ENCODE results near the gene MAP2.

Gene MAP2

DNA sequence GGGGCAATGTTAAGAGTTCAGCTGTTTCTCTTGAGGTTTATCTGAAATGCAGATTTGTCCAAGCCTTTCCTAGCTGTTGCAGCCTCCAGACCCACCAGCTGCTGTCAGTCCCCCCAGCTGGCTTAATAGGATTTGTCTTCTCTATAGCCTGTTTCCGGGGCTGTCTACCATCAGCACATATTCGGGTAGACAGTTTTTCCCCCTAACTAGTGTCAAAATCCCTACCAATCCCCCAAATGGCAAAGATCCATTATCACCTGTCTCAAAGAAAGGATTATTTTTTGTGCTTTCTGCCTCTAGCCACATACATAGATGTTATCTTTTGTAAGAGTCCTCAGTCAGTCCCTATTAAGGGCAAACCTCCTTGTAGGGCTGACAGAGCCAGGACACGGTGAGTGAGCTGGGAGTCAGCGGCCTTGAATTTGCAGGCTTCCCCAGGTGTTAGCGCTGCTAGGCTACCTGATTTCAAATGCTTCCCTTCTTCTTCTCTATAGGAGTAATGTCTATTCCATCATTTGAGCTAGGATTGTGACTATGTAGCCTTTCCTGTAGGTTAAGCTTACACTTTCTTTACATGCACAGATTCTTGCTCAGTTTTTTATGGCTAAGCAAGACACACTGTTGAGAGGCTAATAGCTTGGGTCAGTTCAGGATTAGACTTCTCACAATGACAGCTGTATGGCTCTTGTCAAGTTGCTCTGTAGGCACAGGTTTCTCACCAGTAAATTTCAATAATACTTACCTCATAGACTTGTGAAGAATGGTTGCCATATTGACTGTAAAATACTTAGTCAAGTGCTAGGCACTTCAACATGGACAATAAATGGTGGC, 176.7 kb downstream of the MAP2 start:
- DNase-seq: no peak

DNA sequence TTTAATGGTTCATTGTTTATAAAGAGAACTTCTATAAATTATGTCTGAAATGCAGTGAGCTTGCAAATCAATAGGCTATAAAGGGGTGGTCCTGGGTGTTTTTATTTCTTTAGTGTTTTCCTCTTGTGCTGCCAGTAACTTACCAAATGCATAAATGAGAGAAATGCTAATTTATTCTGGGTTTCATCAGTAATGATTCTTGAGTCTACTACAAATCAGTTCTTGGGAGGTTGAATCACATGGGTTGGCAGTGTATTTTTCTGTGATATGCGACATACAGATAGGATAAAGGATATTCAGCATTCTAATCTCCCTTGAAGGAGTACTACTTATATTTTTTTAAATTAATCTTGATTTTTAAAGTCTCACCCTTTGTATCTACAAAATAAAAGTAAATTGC, 177.7 kb downstream of the MAP2 start:
- DNase-seq: no peak

DNA sequence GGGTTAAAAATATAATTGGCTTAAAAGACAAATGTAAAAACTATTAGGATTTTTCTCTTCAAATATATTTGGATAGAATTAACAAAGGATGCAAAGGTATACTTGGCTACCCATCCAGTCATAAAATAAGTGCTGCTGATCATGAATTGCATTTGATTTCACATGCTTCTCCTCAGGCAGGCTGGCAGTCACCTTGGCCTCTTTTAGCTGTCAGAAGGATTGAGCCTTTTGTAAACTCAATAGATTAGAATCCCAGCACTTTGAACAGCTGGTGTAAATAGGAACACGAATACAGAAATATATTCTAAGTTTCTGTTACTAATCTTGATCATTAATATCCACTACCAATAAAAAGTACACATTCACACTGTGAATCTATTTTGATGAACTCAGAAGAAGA, 178.4 kb downstream of the MAP2 start:
- DNase-seq: no peak

DNA sequence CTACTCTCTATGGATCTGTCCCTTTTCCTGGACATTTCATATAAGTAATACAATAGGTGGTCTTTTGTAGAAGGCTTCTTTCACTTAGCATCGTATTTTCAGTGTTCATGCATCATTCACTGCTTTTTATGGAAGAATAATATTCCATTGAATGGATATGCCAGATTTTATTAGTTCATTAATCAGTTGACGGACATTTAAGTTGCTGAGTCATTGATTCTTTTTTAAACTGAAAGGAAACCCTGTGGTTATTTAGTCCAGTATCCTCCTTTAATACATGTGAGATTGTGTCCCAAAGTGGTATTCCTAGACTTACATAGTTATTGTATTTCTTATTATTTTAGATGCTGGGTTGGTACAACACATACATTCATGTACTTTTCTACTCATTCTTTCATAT, 185.7 kb downstream of the MAP2 start:
- DNase-seq: no peak

DNA sequence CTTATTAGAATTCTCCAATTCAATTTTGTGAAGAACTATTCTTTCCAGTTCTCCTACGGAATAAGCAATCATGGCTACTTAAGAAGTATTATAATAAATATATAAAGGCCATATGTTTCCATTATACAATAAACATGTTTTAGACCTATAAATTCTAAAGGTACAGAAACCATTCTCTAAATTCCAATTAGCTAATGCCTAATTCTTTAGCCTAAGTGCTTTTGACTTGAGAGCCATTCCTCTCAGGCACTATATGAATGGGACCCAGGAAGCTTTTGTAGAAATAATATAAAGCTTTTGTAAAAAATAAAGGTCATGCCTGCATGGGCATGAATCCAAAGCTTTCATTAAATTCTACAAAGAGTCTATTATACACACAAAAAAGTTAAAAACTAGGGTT, 186.8 kb downstream of the MAP2 start:
- no peak for DNase-seq

DNA sequence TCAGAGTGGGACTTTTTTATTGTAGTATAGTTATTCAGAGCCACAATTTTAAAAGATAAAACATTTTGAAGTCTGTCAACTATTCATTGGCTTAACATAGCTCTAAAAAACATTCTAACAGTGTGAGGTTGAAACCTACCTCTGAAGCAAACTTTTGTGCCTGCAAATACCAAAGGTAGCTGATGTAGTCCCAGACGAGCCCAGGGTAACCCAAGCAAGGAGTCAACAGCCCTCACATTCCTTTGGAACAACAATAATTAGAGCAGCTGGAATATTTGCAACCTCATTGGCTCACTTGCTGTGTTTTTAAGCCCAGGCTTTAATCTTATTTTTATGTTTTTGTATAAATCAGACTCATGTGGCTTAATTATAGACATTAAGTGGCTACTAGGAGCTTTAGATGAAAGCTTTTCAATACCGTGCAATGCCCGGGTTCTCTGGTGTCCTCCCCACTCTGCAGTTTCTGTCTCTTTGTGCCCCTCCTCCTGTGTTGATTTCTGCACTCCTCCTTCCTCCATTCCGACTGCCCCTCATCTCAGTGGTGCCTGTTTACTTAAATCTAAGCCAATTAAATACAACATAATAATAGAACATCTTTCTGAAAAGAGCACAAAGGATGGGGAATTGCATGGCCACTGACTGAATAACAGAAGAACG, 189.9 kb downstream of the MAP2 start:
- no peak for DNase-seq

DNA sequence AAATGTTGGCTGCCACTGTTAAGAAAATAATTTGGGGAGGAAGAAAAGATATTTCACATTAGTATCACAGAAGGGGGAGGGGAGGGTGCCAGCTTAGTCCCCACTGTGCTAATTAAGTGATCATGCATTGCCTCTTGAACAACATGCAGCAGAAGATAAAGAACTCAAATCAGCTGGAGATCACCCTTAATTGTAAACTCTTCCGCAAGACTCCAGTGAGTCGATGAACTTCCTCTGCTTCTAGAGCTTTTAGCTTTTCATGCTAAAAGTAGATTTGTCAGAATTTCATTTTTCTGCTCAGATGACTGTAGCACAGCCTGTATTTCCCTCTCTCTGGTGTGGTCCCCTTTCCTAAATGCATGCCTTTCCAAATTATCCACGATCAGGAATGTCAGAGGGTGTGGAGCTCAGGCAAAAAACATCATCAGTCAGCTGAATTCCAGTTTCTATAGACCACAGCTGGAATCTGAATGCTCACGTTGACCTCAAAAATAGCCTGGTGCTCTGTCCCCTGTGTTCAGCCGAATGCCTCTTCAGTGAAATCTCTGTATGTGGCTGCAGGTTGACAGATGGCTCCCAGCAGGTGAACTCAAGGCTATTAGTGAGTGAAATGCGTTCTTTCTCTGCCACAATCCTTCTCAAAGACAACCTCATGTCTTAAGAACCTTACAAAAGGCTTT, 191.0 kb downstream of the MAP2 start:
- DNase-seq: no peak

DNA sequence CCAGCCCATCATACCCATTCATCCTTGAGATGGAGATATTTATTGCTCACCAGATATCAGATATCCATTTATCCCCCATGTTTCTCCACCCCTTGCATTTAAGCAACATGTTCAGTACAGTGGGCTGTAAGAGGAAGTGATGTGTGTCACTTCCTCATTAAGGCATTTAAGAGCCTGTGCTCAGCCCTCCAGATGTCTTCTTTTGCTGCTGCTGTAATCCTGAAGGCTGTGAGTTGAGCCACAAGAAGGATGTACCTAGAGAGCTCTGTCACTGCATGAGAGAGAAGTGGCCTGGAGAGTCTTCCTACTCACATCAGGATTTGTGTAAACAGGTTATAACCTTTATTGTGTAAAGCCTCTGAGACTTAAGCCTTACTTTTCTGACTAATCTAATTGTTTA, 195.9 kb downstream of the MAP2 start:
- no peak for DNase-seq

DNA sequence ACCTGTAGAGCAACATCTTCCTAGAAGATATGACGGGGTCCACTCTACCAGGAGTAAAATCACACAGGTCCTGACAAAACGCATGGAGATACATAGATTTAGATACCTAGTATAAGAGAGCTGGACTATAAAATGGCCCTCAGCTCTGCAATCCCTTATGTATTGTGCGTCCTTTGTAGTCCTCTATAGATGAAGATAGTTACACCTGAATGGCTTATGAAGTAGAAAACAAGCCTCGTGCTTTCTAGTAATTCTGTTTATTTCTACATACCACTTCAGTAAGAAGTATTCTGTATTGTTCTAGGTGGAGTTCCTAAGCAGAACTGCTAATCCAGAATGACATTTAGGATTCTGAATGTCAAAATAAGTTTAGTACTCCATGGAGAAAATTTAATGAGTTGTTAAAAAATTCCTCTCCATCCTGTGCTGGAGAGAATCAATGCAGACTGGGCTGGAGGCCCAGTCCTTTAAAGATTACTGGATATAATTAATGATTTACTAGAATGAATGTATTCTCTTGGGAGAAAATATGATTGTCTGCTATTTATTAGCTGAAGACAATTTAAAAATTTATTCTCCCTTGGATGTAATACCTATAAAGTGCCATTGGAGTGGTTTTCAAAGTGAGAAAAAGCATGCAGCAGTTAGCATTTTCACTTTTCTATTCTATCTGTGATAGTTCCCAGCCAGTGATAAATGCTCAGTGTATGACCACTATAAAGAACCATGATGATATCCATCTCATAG, 200.5 kb downstream of the MAP2 start:
- DNase-seq: no peak

DNA sequence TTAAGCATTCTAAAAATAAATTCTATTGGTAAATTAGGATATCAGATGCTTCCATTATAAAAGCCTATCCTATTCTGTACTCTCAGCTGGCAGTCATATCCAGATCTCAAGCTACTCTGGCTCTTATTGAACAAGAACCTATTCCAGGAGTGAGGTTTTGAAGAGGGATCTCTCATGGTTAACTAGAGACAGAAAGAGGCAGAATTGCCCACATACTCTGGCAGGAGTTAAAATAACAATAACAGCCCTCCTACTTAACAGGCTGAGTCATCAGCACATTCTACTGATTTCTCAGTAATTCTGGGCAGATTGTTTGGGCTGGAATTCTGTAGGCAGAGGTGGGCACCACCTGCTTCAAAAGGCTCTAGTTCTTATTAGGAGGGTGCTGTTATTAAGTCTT, 205.8 kb downstream of the MAP2 start:
- no peak for DNase-seq

DNA sequence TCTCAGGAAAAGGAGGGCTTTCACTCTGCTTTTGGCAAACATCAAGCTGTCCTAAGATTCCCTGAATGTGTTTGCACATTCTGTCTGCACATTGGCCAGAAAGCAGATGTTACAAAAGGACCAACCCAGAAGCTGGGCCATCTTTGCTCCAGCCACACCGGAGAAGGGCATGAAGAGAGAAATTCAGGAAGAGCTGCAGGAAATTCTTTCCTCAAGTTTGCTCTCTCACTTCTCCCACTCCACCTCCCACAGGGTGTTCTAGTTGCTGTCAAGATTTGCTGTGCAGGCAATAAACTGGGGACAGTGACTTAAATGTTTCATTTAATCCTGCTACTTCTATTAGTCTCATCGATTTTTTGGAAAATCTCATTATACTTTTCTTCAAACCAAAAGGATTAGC, 210.1 kb downstream of the MAP2 start:
- no peak for DNase-seq

DNA sequence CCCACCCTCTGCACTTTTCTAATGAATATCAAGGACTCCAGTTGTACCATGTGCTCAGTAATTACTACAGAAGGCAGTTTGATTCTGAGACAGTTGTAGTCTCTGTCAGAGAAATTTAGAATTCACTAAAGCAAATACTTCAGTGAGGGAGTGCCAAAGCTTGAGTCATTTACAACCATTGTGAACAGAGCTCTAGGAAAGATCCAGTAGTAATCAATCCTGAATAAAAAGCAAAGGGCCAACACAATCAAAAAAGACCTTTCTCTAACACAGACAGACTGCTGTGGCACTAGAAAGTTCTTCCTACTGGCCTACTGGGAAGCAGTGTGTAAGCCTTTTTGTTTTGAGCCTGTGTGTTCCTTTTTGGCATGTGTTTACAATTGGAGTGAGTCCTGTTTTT, 212.2 kb downstream of the MAP2 start:
- no peak for DNase-seq

DNA sequence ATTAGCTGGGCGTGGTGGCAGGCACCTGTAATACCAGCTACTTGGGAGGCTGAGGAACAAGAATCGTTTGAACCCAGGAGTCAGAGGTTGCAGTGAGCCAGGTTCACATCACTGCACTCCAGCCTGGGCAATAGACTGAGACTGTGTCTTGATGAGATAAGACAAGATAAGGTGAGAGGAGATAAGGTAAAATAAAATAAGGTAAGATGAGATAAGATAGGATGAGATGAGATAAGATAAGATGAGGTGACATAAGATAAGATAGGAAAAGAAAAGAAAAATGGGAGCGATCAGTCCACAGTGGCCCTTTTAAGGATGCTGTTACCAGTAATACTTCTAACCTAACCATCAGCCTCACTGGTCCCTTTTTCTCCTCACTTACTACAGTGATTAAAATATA, 213.4 kb downstream of the MAP2 start:
- no peak for DNase-seq

DNA sequence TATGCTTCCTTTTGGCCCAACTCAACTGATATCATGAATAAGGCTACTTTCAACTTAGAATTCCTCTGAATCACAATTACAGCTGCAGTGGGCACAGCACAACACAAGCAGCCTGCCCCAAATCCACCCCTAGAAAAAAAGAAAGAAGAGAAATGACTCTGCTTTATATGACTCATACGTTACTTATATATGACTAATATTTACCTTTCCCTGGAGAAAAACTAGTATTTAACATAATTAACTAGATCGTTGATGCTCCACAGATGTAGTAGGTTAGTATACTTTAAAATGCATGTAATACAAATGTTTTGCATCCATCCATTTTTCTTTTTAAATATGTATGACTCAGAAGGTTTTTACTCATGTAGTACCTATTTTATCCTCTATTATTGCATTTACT, 214.5 kb downstream of the MAP2 start:
- DNase-seq: no peak

DNA sequence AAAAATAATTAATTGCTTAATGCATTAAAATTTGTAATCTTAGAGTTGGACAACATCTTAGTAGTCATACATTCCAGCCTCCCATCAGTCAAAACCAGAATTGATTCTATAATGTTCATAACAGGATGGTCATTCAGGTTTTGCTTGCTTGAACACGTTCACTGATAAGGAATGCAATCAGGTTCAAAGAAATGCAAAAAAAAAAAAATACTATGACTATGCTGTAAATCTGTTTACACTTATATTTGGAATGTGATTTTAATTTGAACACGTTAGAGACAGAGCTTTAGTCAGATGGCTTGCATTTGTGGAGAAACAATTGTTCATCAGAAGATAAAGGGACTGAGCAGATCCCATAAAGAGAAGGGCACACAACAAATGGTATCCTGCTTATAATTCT, 216.5 kb downstream of the MAP2 start:
- DNase-seq: no peak

DNA sequence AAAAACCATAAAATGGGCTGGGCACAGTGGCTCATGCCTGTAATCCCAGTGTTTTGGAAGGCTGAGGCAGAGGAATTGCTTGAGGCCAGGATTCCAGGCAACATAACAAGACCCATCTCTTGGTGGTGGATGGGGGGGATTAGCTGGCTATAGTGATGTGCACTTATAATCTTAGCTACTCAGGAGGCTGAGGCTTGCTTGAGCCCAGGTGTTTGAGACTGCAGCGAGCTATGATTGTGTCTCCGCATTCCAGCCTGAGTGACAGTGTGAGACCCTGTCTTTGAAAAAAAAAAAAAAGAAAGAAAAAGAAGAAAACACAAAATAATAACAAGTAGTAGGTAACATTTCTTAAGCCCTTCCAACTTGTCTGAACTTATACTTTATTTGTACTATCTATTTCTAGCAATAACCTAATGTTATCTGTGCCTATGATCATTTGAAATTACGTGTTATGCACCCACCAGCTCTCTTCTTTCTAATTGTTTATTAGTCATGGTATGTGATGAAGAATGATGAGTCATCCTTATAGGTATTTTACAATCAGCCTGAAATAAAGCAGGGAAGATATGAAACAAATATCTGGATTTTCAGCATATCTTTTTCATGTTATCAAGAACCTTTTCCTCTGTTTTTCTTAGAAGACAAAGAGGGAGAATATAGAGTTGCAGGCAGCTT, 218.4 kb downstream of the MAP2 start:
- DNase-seq: no peak

DNA sequence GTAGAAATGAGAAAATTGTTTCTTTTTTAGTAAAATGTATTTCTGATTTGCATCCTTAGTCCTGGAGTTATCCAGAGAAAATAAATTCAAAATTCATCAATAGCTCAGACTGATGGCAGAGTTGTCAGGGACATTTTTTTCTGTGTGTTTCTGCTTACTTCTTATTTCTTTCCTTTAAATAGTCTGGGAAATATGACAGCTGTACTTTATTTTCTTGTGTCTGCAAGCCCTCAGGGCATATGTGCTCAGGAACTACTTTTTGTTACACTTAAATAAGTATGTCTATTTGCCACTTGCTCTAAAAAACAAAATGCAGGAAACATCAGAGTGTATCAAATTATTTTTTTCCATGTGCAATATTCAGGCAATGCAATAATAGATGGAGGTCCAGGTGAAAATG, 221.0 kb downstream of the MAP2 start:
- DNase-seq: no peak

DNA sequence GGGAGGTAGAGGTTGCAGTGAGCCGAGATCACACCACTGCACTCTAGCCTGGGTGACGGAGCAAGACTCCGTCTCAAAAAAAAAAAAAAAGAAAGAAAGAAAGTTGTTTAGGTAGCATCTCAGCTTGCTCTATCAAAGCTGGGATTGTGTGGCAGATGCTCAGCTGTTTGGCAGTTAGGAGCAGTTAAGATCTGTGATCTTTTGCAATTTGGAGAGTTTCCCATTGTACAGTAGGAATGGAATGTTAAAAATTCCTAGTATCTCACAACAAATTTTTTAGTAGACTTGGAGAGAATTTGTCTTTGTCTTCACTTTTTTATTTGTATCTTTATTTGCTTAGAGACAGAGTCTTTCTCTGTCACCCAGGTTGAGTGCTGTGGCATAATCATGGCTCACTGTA, 224.9 kb downstream of the MAP2 start:
- no peak for DNase-seq

DNA sequence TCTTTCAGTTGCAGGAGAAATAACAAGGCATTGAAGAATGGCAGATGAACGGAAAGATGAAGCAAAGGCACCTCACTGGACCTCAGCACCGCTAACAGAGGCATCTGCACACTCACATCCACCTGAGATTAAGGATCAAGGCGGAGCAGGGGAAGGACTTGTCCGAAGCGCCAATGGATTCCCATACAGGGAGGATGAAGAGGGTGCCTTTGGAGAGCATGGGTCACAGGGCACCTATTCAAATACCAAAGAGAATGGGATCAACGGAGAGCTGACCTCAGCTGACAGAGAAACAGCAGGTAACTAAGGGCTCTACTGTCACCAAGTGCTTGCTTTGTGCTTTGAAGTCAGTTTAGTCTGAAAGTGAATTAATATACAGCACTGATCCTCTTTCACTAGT, 229.3 kb downstream of the MAP2 start:
- no peak for DNase-seq

DNA sequence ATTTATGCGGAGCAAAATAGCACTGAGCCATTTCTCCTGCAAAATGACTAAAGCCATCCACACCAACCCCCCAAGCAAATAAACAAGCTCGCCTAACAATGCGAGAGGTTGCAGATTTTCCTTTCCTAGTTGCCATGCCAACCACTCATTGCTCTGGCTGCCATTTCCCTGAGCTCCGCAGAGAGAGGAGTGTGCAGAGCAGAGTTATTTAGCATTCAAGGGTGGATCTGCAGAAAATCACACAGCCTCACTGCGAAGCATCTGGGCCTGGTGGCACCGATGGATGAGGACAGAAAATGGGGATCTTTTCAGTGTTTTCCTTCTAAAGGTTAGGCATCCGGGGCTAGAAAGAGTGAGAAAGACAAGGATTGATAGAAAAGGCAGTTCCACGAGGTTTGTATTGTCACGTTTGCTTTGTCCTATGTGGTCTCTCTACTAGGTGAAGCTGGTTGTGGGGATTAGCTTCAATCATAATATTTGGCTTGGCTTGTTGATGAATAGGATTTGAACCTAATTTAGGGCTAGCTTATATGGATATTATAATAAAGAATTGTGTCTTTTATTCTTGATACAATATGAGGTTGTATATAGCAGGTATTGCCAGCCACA, 237.5 kb downstream of the MAP2 start:
- no peak for DNase-seq

DNA sequence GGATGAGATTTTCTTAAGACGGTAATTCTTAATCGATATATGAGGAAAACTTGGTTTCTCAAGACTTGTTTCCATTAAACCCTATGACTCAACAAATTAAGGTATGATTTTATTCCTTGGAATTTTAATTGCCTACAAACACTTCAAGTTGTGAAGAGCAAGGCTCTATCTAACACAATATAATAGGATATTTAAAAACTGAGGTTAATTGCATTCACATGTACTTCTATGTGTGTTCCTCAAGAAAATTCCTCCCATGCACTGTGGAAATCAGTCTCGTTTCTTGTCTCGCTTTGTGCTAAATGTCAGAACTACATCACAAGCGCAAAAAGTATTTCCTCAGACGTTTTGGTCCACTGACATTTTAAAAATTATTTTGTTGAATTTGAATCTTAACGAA, 238.2 kb downstream of the MAP2 start:
- no peak for DNase-seq

DNA sequence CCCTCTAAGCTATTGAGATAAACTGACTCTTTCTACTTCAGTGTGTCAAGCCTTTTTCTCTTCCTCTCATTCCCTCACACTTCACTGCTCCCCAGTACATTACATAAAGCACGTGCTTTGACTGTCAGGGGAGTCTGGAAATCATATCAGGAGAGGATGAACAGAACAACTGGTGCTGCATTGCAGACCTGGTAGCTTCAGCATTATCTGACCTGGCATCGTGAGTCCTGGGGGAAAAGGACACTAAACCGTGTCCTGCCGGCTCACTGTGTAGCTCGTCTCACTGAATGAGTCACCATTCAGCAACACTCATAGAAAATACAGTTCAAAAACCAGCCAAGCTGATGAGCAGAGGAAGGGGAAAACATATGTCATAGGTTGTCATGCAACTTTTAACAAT, 239.3 kb downstream of the MAP2 start:
- no peak for DNase-seq

DNA sequence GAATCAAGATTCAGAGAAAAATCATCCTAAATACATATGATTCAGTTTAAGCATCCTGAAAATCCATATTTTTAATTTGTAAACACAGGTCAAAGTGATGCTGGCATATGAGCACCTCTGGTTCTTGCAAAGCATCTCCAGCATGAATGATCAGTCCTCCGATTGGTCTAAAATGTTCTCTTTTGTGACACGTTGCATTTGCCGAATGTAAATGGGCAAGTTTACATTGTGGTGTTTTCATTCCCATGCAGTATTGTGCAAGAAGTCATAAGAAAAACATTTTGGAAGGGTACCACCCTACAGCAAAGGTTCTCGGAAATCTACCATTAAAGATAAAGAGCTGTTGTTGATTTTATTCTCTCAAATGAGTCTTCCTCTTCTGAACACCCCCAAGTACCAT, 239.8 kb downstream of the MAP2 start:
- no peak for DNase-seq

Data from activated gamma-delta T cell treated with Interleukin-2 at 50 U/mL for 16 hours (primary cell).